Osteoblast (primary cell): ENCODE data around the gene SLC25A30. TPM values are rescaled to one million over a fixed set of nuclear protein-coding genes. Genes with fewer than 3 reads are reported as not detected.

Source experiments
- DNase-seq: peaks from one replicate; pipeline ENCODE4 v3.0.0; 2011; ENCODE audit warnings: low spot score, mixed read lengths; ENCODE audit not compliant: insufficient read length; ENCODE audit errors: missing footprints
- H2AFZ ChIP-seq: 2 replicates; pipeline ENCODE4 v1.6.0; 2011; ENCODE audit warnings: mild to moderate bottlenecking, low read length
- H3K27ac ChIP-seq: 2 replicates; pipeline ENCODE4 v1.5.1; 2011; ENCODE audit warnings: mild to moderate bottlenecking, low read depth, low read length, moderate library complexity
- H3K27me3 ChIP-seq: 2 replicates; pipeline ENCODE4 v1.6.0; 2012; ENCODE audit warnings: mild to moderate bottlenecking, control low read depth, inconsistent platforms, low read length, moderate library complexity; ENCODE audit not compliant: insufficient read depth
- H3K36me3 ChIP-seq: 2 replicates; pipeline ENCODE4 v1.5.1; 2011; ENCODE audit warnings: mild to moderate bottlenecking, low read length, control low read depth, moderate library complexity; ENCODE audit not compliant: insufficient read depth
- H3K4me1 ChIP-seq: 2 replicates; pipeline ENCODE4 v1.5.1; 2011; ENCODE audit warnings: mild to moderate bottlenecking, low read length, control low read depth, moderate library complexity; ENCODE audit not compliant: insufficient read depth
- H3K4me2 ChIP-seq: 2 replicates; pipeline ENCODE4 v1.6.0; 2011; ENCODE audit warnings: mild to moderate bottlenecking, low read length; ENCODE audit not compliant: insufficient read depth
- H3K4me3 ChIP-seq: fragments of 200-600 bp; sonication (generic); 3 replicates; pipeline ENCODE4 v1.5.1; 2012; ENCODE audit warnings: mild to moderate bottlenecking, low read length, inconsistent platforms; ENCODE audit not compliant: insufficient read depth
- H3K79me2 ChIP-seq: 2 replicates; pipeline ENCODE4 v1.6.0; 2012; ENCODE audit warnings: mild to moderate bottlenecking, low read length, control low read depth, inconsistent platforms; ENCODE audit not compliant: insufficient read depth
- H3K9me3 ChIP-seq: 2 replicates; pipeline ENCODE4 v1.5.1; 2011; ENCODE audit warnings: low read depth, low read length, control low read depth
- H4K20me1 ChIP-seq: 2 replicates; pipeline ENCODE4 v1.6.0; 2012; ENCODE audit warnings: mild to moderate bottlenecking, low read length, control low read depth; ENCODE audit not compliant: insufficient read depth
- total RNA-seq: library from RNA; depleted of rRNA; stranded (reverse); fragments of >200 nt; gene quantifications from 2 replicates; pipeline ENCODE4 v1.2.3, GENCODE V29; 2012
- TF ChIP-seq, protein P1 (sequence below): IDR thresholded peaks from 2 replicates; pipeline ENCODE4 v1.5.1; 2011; ENCODE audit warnings: mild to moderate bottlenecking, low read depth, low read length, moderate library complexity; ENCODE audit errors: extremely low read depth

Gene SLC25A30
- total RNA-seq, 1 donor = 11.2 TPM

- H3K4me3 ChIP-seq = no peak overlapping the region
- H3K79me2 ChIP-seq = peaks cover 43% of the 10 kb centered on the region
- H3K36me3 ChIP-seq = peaks cover 16% of the 10 kb centered on the region
- TF ChIP-seq, protein P1, sequence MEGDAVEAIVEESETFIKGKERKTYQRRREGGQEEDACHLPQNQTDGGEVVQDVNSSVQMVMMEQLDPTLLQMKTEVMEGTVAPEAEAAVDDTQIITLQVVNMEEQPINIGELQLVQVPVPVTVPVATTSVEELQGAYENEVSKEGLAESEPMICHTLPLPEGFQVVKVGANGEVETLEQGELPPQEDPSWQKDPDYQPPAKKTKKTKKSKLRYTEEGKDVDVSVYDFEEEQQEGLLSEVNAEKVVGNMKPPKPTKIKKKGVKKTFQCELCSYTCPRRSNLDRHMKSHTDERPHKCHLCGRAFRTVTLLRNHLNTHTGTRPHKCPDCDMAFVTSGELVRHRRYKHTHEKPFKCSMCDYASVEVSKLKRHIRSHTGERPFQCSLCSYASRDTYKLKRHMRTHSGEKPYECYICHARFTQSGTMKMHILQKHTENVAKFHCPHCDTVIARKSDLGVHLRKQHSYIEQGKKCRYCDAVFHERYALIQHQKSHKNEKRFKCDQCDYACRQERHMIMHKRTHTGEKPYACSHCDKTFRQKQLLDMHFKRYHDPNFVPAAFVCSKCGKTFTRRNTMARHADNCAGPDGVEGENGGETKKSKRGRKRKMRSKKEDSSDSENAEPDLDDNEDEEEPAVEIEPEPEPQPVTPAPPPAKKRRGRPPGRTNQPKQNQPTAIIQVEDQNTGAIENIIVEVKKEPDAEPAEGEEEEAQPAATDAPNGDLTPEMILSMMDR = no peak
- no peaks in the 10 kb centered on the region for H3K9me3 ChIP-seq
- H3K27ac ChIP-seq = no peak overlapping the region
- no peaks in the 10 kb centered on the region for H3K27me3 ChIP-seq
- H2AFZ ChIP-seq = no peak overlapping the region
- peaks cover 17% of the 10 kb centered on the region for H3K4me1 ChIP-seq
- no peak overlapping the region for H3K4me2 ChIP-seq
- H4K20me1 ChIP-seq = no peaks in the 10 kb centered on the region
- DNase-seq = no peak
These were observed 6.5 kb downstream of the SLC25A30 start for GRCh38 chr13:45411631-45412030.

GRCh38 chr13:45411221-45411620, 7.0 kb downstream of the SLC25A30 start:
- TF ChIP-seq, protein P1 = no peak
- Histone ChIP-seq H3K36me3 (peaks cover 16% of the 10 kb centered on the region), H3K4me2 (no peak overlapping the region), H4K20me1 (no peaks in the 10 kb centered on the region), H3K27me3 (no peaks in the 10 kb centered on the region), H3K4me3 (no peak overlapping the region), H3K79me2 (peaks cover 39% of the 10 kb centered on the region), H3K27ac (no peak overlapping the region), H3K4me1 (peaks cover 14% of the 10 kb centered on the region), H2AFZ (no peak overlapping the region), H3K9me3 (no peaks in the 10 kb centered on the region)
- DNase-seq = no peak

- no peak overlapping the region for H3K4me3 ChIP-seq
- H3K79me2 ChIP-seq = peaks cover 39% of the 10 kb centered on the region
- no peak overlapping the region for H3K27ac ChIP-seq
- no peak overlapping the region for H2AFZ ChIP-seq
- peaks cover 14% of the 10 kb centered on the region for H3K4me1 ChIP-seq
- no peaks in the 10 kb centered on the region for H3K9me3 ChIP-seq
- no peak for DNase-seq
- TF ChIP-seq, protein P1 = no peak
- H4K20me1 ChIP-seq = no peaks in the 10 kb centered on the region
- H3K4me2 ChIP-seq = no peak overlapping the region
- H3K27me3 ChIP-seq = no peaks in the 10 kb centered on the region
- H3K36me3 ChIP-seq = peaks cover 16% of the 10 kb centered on the region
These were observed 7.7 kb downstream of the SLC25A30 start for GRCh38 chr13:45410466-45410865.

- Histone ChIP-seq H3K4me1 (peaks cover 11% of the 10 kb centered on the region), H3K27me3 (no peaks in the 10 kb centered on the region), H4K20me1 (no peaks in the 10 kb centered on the region), H3K36me3 (peaks cover 16% of the 10 kb centered on the region), H3K4me2 (no peak overlapping the region), H3K27ac (no peak overlapping the region), H2AFZ (no peak overlapping the region), H3K4me3 (no peak overlapping the region), H3K9me3 (no peaks in the 10 kb centered on the region), H3K79me2 (peaks cover 39% of the 10 kb centered on the region)
- DNase-seq = no peak
- TF ChIP-seq, protein P1 = no peak
These were observed 8.2 kb downstream of the SLC25A30 start for GRCh38 chr13:45410001-45410400.
